WTC11 (cell line): ENCODE data around the gene ARPC1B.

ENCODE experiments used
- CREB1 ChIP-seq: sonication (generic); formaldehyde crosslinking; IDR thresholded peaks from 2 replicates; pipeline ENCODE4 v1.8.0; 2023; ENCODE audit warnings: mild to moderate bottlenecking, missing genetic modification reagents
- CTCF ChIP-seq: fragments of 200-600 bp; IDR thresholded peaks from 2 replicates; pipeline ENCODE4 v1.8.0; 2022; ENCODE audit warnings: antibody characterized with exemption
- E2F5 ChIP-seq: sonication (generic); formaldehyde crosslinking; IDR thresholded peaks from 2 replicates; pipeline ENCODE4 v1.8.1; 2022; ENCODE audit warnings: mild to moderate bottlenecking, moderate library complexity, missing genetic modification reagents
- FOXJ3 ChIP-seq: sonication (generic); formaldehyde crosslinking; IDR thresholded peaks from 2 replicates; pipeline ENCODE4 v1.9.0; 2021; ENCODE audit warnings: missing genetic modification reagents, mild to moderate bottlenecking, borderline replicate concordance
- FOXP1 ChIP-seq: sonication (generic); formaldehyde crosslinking; IDR thresholded peaks from 2 replicates; pipeline ENCODE4 v1.8.0; 2022; ENCODE audit warnings: missing genetic modification reagents, mild to moderate bottlenecking, moderate library complexity, borderline replicate concordance
- NR2C2 ChIP-seq: sonication (generic); formaldehyde crosslinking; IDR thresholded peaks from 2 replicates; pipeline ENCODE4 v1.8.0; 2022; ENCODE audit warnings: mild to moderate bottlenecking, missing genetic modification reagents
- SOX15 ChIP-seq: fragments of 250-450 bp; sonication (Bioruptor Pico); IDR thresholded peaks from 2 replicates; pipeline ENCODE4 v1.9.0; 2021; ENCODE audit warnings: mild to moderate bottlenecking
- SP1 ChIP-seq: sonication (generic); formaldehyde crosslinking; conservative IDR thresholded peaks from 2 replicates; pipeline ENCODE4 v1.8.1; 2022; ENCODE audit warnings: missing genetic modification reagents
- TCF7 ChIP-seq: sonication (generic); formaldehyde crosslinking; IDR thresholded peaks from 2 replicates; pipeline ENCODE4 v1.8.0; 2022; ENCODE audit warnings: mild to moderate bottlenecking, low read depth, missing genetic modification reagents, moderate library complexity
- TP53 ChIP-seq: sonication (generic); formaldehyde crosslinking; IDR thresholded peaks from 2 replicates; pipeline ENCODE4 v1.8.1; 2023; ENCODE audit warnings: mild to moderate bottlenecking, missing genetic modification reagents
- ZNF263 ChIP-seq: sonication (generic); formaldehyde crosslinking; IDR thresholded peaks from 2 replicates; pipeline ENCODE4 v1.8.1; 2022; ENCODE audit warnings: low read depth, mild to moderate bottlenecking, moderate library complexity, missing genetic modification reagents

DNA sequence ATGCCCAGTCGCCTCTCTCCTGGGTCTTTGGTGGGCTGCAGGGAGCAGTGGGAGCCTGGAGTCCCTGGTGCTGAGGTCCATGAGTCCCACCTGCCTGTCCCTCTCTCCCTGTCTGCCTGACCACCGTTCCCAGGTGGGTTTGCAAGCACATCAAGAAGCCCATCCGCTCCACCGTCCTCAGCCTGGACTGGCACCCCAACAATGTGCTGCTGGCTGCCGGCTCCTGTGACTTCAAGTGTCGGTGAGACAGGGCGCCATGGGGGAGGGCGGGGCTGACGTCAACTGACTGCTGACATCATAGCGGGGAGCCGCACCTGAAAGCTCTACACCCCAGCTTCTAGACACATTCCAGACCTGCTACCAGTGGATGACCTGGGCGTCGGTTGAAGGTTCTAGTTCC is 15.2 kb downstream of the ARPC1B start:
- TF ChIP-seq NR2C2 (no peak), CTCF (no peak), ZNF263 (CRISPR knock-in tag) (no peak), CREB1 (CRISPR knock-in tag) (no peak), FOXP1 (no peak), FOXJ3 (CRISPR knock-in tag) (no peak), TCF7 (CRISPR knock-in tag) (no peak), TP53 (CRISPR knock-in tag) (no peak), SOX15 (no peak), E2F5 (CRISPR knock-in tag) (no peak), SP1 (CRISPR knock-in tag) (no peak)
